EL (cell line): ENCODE measurements around the gene TTLL11.

Experiments used
- DNase-seq: peaks from one replicate; pipeline ENCODE4 v3.0.0-alpha.2; 2016

The TTLL11 gene

DNA sequence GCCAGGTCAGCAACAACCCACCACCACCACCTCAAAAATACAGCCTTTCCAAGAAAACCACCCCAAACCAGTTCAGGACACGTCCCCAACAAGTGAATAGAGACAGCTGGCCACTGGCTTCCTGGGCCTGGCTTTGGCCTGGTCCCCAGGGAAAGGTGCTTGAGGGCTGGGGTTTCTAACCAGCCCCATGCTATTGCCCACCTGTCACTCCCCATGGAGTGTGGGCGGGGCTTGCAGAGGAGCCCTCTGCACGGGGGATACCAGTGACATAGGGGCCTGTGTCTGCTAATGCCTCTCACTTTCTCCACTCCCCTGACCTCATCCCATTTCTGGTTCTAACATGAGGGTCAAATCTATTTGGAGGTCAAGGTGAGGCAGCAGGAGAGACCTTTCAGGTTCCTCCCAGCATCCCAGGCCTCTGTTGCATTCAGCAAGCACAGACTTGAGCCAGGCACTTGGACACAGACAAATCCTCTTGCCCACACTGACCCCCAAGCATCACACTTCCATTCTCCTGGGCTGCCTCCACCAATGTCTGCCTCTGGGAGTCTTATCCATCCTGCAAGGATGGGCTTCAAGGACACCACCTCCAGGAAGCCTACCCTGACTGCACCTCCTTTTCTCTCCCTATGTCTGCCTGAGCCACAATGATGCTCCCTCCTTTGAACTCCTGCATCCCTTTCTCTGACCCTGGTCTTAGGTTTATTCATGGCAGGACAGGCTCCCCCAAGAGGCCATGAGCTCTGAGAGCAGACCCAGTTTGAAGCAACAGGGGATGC lies 16.1 kb upstream of the TTLL11 start:
- no peak for DNase-seq

DNA sequence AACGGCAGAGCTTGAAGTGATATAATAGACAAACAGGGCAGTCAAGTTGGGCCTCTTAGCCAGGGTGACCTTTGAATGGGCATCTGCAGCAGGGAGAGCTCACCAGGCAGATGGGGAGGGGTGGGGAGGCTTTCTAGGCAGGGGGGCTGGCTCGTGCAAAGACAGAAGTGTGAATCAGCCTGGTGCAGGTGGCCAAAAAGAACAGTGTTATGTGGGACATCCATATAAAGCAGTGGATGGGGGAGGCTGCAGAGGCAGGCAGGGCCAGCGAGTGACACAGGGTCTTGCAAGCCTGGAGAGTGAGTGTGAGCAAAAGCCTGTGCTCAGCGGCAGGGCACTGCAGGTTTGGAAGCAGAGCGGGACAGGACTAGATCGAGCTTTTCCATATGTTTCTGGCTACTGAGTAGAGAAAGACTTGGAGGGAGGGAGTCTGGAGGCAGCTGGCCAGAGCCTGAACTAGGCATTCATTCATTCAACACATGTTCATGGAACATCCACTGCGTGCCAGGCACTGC lies 14.2 kb upstream of the TTLL11 start:
- DNase-seq: no peak

GRCh38 chr9:122106576-122106975 lies 13.5 kb upstream of the TTLL11 start:
- DNase-seq: no peak

DNA sequence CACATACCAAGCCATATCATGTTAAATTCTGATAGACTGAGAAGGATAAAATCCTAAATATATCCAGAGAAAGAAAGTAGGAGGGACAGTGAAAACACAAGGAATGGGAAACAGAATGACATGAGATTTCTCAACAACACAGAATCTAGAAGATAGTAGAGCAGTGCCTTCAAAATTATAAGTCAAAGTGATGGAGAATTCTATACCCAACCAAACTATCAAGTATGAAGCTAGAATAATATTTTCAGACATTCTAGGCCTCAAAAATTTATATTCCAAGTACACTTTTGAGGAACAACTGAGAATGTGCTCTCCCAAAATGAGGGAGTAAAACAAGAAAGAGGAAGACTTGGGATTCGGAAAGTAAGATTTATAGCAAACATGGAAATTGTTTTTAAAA lies 10.9 kb upstream of the TTLL11 start:
- DNase-seq: no peak

- no peak for DNase-seq
Measured at GRCh38 chr9:122102156-122102555, 9.0 kb upstream of the TTLL11 start.

DNA sequence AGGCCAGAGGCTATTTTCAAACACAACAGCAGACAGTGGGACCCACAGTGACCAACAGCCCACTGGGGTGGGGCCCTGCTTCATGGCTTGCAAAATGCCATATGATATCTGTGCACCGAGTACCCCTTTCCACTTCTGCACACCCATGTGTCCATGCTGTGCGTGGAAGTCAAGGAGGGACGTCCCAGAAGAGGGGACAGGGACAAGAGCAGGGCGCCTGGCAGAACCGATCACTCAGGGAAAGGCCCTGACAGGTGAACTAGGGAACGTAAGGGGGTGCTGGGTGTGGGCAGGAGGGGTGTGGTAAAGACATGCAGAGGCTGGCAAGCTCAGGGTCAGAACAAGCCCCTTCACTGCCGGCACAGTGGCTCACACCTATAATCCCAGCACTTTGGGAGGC lies 7.6 kb upstream of the TTLL11 start:
- DNase-seq: no peak

- peak; percentile 72 for DNase-seq
Measured at GRCh38 chr9:122099271-122099869, 6.3 kb upstream of the TTLL11 start.

- DNase-seq: no peak
Measured at GRCh38 chr9:122097679-122098315, 4.7 kb upstream of the TTLL11 start.

- no peak for DNase-seq
Measured at GRCh38 chr9:122096620-122097415, 3.7 kb upstream of the TTLL11 start.

GRCh38 chr9:122095010-122095767 lies 2.1 kb upstream of the TTLL11 start:
- peak; percentile 62 for DNase-seq

DNA sequence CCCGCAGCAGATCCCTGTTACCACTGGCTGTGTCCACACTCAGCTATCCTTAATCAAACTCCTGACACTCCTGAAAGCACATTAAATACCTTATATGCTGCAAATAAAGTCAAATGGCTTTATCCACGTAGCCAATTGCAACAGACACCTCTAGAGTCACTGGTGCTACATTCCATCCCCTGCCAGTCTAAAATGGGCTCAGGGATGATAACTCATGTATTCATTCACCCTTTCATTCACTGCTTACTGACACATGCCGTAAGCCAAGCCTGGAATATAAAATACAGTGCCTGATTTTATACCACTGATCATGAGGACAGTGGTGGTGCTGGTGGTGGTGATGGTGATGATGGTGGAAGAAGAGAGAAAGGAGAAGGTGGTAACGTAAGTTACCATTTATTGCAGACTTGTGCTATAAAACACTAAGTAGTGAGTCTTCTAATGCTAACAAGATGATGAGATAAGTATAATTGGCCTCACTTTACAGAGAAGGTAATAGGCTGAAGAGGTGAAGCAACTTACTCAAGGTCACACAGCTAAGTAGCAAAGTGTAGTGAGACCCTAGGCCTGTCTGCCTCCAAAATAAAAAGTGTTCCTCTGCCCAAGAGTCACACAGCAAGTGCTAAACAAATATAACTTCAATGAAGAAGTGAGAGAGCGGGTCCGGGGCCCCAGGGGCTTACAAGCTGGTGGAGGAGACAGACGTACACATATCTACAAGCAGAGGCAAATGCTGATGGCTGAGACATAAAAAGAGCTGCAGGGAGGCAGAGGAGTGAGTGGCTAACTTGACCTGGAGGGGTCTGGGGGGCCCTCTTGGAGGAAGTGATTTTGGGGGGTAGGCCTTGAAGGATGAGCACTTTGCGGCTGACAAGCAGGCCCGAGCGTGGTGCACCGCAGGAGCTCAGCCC lies 1.2 kb downstream of the TTLL11 start:
- DNase-seq: no peak

DNA sequence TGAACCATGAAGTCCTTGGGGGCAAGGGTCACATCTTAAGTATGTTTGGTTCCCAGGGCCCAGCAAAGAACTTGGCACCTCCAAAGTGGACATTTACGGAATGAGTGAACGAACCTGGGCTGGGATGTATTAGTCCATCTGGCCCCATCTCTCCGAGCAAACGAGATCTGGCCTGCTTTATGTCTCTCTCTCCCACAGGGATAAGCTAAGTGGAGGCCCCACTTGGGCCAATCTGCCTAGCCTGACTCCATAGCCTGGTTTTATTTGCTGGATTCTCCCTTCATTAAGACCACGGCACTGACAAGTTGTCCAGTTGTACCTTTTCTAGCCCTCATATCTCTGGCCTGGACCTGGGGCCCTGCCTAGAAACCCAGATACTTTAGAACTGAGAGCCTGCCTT lies 2.1 kb downstream of the TTLL11 start:
- no peak for DNase-seq

DNA sequence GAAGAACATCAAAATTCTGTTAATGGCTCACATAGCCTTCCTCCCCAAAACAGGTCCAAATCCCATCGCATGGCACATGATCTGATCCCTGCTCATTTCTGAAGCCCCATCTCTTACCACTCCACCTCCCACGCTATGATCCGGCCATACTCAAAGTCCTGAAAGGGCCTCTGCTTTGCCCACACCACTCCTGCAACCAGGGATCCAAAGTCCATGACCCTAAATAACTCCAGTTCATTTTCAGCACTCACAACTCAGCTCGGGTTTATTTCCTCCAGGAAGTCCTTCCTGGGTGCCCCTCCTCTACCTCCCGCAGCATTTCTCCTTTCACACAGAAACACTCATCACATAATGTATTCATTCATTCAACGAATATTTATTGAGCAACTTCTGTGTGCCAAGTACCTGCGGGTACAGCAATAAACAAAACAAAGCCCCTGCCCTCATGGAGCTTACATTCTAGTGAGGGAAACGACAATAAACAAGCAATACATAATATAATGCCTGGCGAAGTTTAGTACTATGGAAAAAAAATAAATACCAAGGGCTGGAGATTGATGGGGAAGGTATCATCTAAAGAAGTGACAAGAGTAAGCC lies 2.7 kb downstream of the TTLL11 start:
- no peak for DNase-seq

DNA sequence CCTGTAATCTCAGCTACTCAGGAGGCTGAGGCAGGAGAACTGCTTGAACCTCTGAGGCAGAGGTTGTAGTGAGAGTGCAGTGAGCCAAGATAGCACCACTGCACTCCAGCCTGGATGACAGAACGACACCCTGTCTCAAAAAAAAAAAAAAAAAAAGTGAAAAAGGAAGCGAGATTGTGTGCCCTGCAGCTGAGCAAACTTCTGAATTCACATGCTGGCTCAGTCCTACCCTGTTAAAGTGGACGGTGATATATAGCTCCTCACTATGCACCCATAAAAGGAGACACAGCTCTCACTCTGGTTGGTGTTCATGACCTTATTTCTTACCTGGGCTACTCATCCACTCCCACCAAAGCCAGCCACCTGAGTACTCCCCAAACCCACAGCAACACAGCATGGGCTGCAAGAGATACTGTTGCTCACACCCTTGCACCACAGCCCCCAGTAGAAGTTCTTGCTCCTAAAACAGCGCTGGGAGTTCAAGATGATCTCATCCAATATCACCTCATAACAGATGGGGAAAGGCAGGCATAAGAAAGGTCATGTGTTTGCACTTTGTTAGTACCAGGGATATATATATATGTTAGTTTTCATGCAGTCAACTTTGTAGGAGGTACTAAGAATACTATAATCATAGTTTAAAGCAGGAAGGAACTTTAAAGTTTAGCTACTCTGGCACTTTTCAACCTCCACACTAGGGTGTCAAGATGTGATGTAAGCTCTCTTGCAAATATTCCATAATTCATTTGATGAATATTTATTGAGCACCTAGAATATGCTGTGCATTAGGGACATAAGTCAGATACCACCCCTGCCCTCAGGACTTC lies 4.0 kb downstream of the TTLL11 start:
- no peak for DNase-seq

DNA sequence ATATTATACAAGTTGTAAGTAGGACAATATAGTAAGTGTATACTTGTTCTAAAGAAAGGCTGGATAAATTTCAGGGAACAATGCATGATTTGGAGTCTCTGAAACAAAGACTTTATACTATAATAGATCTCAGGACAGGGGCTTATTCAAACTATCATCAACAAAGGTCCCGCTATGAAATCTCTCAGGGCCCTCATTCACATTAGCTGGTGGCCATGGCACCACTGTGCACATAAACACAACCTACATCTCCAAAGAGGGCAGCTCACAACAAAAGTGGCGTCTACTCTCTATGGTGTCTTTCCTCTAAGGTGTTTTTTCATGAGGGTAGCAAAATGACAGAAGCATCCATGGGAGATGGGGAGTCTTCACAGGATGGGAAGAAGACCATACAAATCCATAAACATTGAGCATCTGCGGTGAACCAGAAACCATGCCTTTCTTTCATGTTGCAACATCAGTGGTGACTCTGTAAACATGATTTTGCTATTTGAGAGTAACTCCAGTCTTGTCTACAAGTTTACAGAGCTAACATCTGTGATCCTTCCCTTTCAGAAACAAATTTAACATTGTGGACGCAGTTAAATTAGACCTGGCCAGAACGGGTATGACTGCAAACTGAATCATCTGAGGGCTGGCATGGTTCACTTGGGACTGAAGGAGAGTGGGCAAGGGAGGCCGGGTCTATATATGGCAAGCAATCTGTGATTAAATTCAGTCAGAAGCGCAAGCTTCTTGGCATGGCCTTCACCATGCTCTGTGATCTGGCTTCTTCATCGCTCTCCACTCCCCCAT lies 5.5 kb downstream of the TTLL11 start:
- DNase-seq: peak; percentile 25

- DNase-seq: no peak
Measured at GRCh38 chr9:122086873-122087272, 6.2 kb downstream of the TTLL11 start.

GRCh38 chr9:122085260-122085659 lies 7.8 kb downstream of the TTLL11 start:
- no peak for DNase-seq

- DNase-seq: no peak
Measured at GRCh38 chr9:122084026-122084675, 9.0 kb downstream of the TTLL11 start.

GRCh38 chr9:122080986-122081385 lies 12.1 kb downstream of the TTLL11 start:
- no peak for DNase-seq
